CD4-positive, alpha-beta T cell (primary cell): ENCODE data around the gene CLEC20A. TPM values are rescaled to one million over a fixed set of nuclear protein-coding genes. Genes with fewer than 3 reads are reported as not detected.

Experiments
- ATAC-seq: fragments of 200-7000 bp; cut with Tn5 transposase; one replicate; pipeline ENCODE4 v1.10.0; 2022; ENCODE audit warnings: mild to moderate bottlenecking; ENCODE audit not compliant: poor library complexity
- CTCF ChIA-PET: fragments of 350-600 bp; sonication (Branson Sonifier 250); formaldehyde crosslinking; loops from one replicate; lab custom pipeline; 2021; ENCODE audit warnings: antibody characterized with exemption, inconsistent platforms; lab: Charles Lee
- POLR2A ChIA-PET: fragments of 350-600 bp; sonication (Branson Sonifier 250); formaldehyde crosslinking; loops from one replicate; lab custom pipeline; 2021; ENCODE audit warnings: antibody characterized with exemption, inconsistent platforms; lab: Charles Lee
- DNase-seq, 14 experiments: peaks; one replicate each; pipeline ENCODE4 v3.0.0-alpha.2; 2013 to 2020; ENCODE audit warnings: mixed read lengths in 2 of 14
- H3K27ac ChIP-seq, 2 donors: one replicate each; pipeline versions ENCODE4 v1.5.1 to v1.7.0; 2013; ENCODE audit warnings: low read length in 2 of 2, low read depth in 1 of 2, mild to moderate bottlenecking in 1 of 2
- H3K27me3 ChIP-seq, 2 experiments: 1 replicate in 1 of 2; 2 replicates in 1 of 2; pipeline versions ENCODE4 v1.6.1 to v1.7.0; 2013; ENCODE audit warnings: low read length in 2 of 2, control low read depth in 1 of 2, mild to moderate bottlenecking in 1 of 2, moderate library complexity in 1 of 2; ENCODE audit not compliant: insufficient read depth in 2 of 2, control insufficient read depth in 1 of 2
- H3K36me3 ChIP-seq: one replicate; pipeline ENCODE4 v1.6.1; 2013; ENCODE audit warnings: low read length, control low read depth; ENCODE audit not compliant: insufficient read depth
- H3K4me1 ChIP-seq: one replicate; pipeline ENCODE4 v1.6.1; 2013; ENCODE audit warnings: low read length, control low read depth; ENCODE audit not compliant: insufficient read depth
- H3K4me3 ChIP-seq: one replicate; pipeline ENCODE4 v1.5.1; 2013; ENCODE audit warnings: mild to moderate bottlenecking, low read length, moderate library complexity
- H3K9me3 ChIP-seq, 2 experiments: 1 replicate in 1 of 2; 2 replicates in 1 of 2; pipeline versions ENCODE4 v1.6.1 to v1.7.0; 2013; ENCODE audit warnings: low read length in 2 of 2, mild to moderate bottlenecking in 2 of 2, control low read depth in 1 of 2, moderate library complexity in 1 of 2; ENCODE audit not compliant: control insufficient read depth in 1 of 2, insufficient read depth in 1 of 2
- H3K27ac Mint-ChIP-seq: one replicate; pipeline ENCODE4 v1.8.0; 2020; ENCODE audit warnings: mixed read lengths
- H3K27me3 Mint-ChIP-seq: one replicate; pipeline ENCODE4 v1.8.0; 2021; ENCODE audit warnings: mixed read lengths
- H3K36me3 Mint-ChIP-seq: one replicate; pipeline ENCODE4 v1.8.0; 2021; ENCODE audit warnings: low read depth, mixed read lengths
- H3K4me1 Mint-ChIP-seq: one replicate; pipeline ENCODE4 v1.8.0; 2021; ENCODE audit warnings: low read depth, mixed read lengths
- H3K4me3 Mint-ChIP-seq: one replicate; pipeline ENCODE4 v1.8.0; 2020; ENCODE audit warnings: mild to moderate bottlenecking, mixed read lengths
- H3K9me3 Mint-ChIP-seq: one replicate; pipeline ENCODE4 v1.8.0; 2020; ENCODE audit warnings: mixed read lengths
- intact Hi-C, 2 experiments: fragments of 100-400 bp; cut with DNase I in 1 of 2; cut with micrococcal nuclease in 1 of 2; formaldehyde crosslinking; loops; one replicate each; pipeline versions ENCODE4 v1.15.1 to v1.9.0; 2023 to 2025; cut with DNase I, micrococcal nuclease
- total RNA-seq, 174 experiments: library from RNA in 2 of 174; stranded (reverse) in 2 of 174; gene quantifications; one replicate each; pipeline ENCODE4 v1.2.3 and lab custom pipeline; 2021 to 2026
- TF ChIP-seq, protein P1 (sequence below): fragments of 200-600 bp; IDR thresholded peaks from one replicate; pipeline ENCODE4 v1.8.0; 2022; ENCODE audit warnings: antibody characterized with exemption, mild to moderate bottlenecking

The CLEC20A gene
- total RNA-seq, 2 experiments from 2014 or later: not detected

DNA sequence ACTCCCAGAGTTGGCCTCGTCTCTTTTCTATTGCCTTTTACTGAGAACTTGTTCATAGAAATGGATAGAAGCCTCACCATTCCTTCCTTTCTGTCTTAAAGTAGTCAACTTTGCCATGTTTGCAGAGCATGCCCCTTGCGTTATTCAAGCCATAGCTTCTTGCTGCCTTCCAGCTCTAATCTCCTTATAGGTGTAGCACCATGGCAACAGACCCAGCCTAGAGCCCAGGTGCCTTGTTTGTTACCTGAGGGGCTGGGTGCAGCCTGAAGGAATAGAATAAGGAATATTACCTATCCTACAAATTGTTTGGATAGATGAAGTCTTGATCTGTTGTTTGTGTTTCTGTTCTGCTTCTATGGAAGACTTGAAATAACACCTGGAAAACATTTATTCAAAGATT is 59.9 kb downstream of the CLEC20A start:
- no peaks in the 10 kb centered on the region for H3K36me3 Mint-ChIP-seq
- H3K4me3 Mint-ChIP-seq: no peak overlapping the region
- Histone ChIP-seq H3K9me3 (no peaks in the 10 kb centered on the region), H3K4me3 (no peak overlapping the region), H3K27ac (no peak overlapping the region), H3K4me1 (no peaks in the 10 kb centered on the region), H3K36me3 (no peaks in the 10 kb centered on the region), H3K27me3 (peaks cover 0 to 6% of the 10 kb centered on the region in 2 experiments)
- DNase-seq: no peak
- TF ChIP-seq, protein P1, sequence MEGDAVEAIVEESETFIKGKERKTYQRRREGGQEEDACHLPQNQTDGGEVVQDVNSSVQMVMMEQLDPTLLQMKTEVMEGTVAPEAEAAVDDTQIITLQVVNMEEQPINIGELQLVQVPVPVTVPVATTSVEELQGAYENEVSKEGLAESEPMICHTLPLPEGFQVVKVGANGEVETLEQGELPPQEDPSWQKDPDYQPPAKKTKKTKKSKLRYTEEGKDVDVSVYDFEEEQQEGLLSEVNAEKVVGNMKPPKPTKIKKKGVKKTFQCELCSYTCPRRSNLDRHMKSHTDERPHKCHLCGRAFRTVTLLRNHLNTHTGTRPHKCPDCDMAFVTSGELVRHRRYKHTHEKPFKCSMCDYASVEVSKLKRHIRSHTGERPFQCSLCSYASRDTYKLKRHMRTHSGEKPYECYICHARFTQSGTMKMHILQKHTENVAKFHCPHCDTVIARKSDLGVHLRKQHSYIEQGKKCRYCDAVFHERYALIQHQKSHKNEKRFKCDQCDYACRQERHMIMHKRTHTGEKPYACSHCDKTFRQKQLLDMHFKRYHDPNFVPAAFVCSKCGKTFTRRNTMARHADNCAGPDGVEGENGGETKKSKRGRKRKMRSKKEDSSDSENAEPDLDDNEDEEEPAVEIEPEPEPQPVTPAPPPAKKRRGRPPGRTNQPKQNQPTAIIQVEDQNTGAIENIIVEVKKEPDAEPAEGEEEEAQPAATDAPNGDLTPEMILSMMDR: no peak
- no peaks in the 10 kb centered on the region for H3K9me3 Mint-ChIP-seq
- no peaks in the 10 kb centered on the region for H3K4me1 Mint-ChIP-seq
- intact Hi-C loops: no loop called here
- ChIA-PET CTCF (no interaction called here), POLR2A (no interaction called here)
- no peak for ATAC-seq
- peaks cover 16% of the 10 kb centered on the region for H3K27me3 Mint-ChIP-seq
- no peak overlapping the region for H3K27ac Mint-ChIP-seq

DNA sequence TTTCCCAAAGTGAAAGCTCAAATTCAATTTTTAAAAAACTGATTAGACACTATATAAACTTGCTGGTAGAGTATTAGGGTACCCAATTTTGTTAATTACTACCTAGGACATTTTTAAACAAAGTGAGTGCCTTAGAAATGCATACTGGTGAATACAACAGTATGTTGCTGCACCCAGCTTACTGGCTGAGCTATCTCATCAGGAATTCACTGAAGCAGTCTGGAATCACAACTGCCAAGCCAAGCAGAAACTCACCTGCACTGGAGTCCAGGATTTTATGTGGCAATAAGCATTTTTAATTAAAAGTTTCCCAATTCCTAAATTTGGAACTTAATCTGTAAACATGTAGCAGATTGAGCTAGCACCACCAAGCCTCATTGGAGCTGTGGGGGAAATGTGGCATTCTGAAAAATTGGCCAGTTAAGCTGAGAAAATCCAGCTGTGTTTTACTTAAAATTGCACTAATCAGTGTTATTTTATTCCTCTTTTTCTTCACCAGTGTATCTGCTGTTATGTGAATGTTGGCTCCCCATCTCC is 61.8 kb downstream of the CLEC20A start:
- no peaks in the 10 kb centered on the region for H3K4me1 ChIP-seq
- no peak for ATAC-seq
- no peaks in the 10 kb centered on the region for H3K36me3 ChIP-seq
- CTCF ChIA-PET: no interaction called here
- H3K27ac Mint-ChIP-seq: no peak overlapping the region
- POLR2A ChIA-PET: no interaction called here
- peaks cover 0 to 6% of the 10 kb centered on the region in 2 experiments for H3K27me3 ChIP-seq
- DNase-seq: no peak
- TF ChIP-seq, protein P1: no peak
- H3K27me3 Mint-ChIP-seq: peaks cover 9% of the 10 kb centered on the region
- H3K4me1 Mint-ChIP-seq: no peaks in the 10 kb centered on the region
- no peak overlapping the region for H3K27ac ChIP-seq
- no peak overlapping the region for H3K4me3 Mint-ChIP-seq
- H3K4me3 ChIP-seq: no peak overlapping the region
- no peaks in the 10 kb centered on the region for H3K9me3 Mint-ChIP-seq
- intact Hi-C loops: no loop called here
- no peaks in the 10 kb centered on the region for H3K9me3 ChIP-seq
- no peaks in the 10 kb centered on the region for H3K36me3 Mint-ChIP-seq

DNA sequence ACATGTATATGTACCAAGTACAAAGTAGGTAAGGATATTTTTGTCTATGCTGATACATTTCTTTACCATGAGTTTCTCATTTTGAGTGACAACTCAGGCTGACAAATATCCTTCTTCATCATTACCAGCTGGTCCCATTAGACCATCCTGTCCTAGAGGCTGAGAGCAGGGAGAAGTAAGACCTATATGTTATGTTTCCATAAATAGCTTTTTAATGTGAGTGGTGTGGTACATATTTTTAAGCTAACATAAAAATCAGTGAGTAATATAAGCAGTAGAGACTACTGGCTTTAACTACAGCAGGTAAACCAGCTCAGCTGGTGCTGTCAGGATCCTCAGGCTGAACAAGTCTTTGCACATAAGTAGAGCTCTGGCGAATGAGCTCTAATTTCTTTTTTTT is 62.4 kb downstream of the CLEC20A start:
- H3K4me1 Mint-ChIP-seq: no peaks in the 10 kb centered on the region
- ATAC-seq (no peak), DNase-seq (no peak)
- no peak overlapping the region for H3K27ac ChIP-seq
- no peak overlapping the region for H3K4me3 Mint-ChIP-seq
- no peaks in the 10 kb centered on the region for H3K36me3 ChIP-seq
- intact Hi-C loops: no loop called here
- H3K9me3 Mint-ChIP-seq: no peaks in the 10 kb centered on the region
- TF ChIP-seq, protein P1: no peak
- H3K27ac Mint-ChIP-seq: no peak overlapping the region
- peaks cover 10% of the 10 kb centered on the region for H3K27me3 Mint-ChIP-seq
- H3K4me3 ChIP-seq: no peak overlapping the region
- POLR2A ChIA-PET: no interaction called here
- H3K36me3 Mint-ChIP-seq: no peaks in the 10 kb centered on the region
- no peaks in the 10 kb centered on the region for H3K4me1 ChIP-seq
- H3K27me3 ChIP-seq: peaks cover 0 to 6% of the 10 kb centered on the region in 2 experiments
- no peaks in the 10 kb centered on the region for H3K9me3 ChIP-seq
- CTCF ChIA-PET: no interaction called here

Other genes with a start within 250 kb of the CLEC20A start
- gene TEX35, start 16.1 kb upstream of the CLEC20A start, total RNA-seq: not detected
- 10 to 100 TPM in 1 of 2 experiments, 1 to 10 TPM in 1; 8.6 to 10.8 TPM for gene RALGPS2, start 228.3 kb upstream of the CLEC20A start, total RNA-seq